Left lung (tissue), 10 donors: ENCODE results near the gene CHRD. TPM values are rescaled to one million over a fixed set of nuclear protein-coding genes. Genes with fewer than 3 reads are reported as not detected.

Experiments
- ATAC-seq: fragments of 200-7000 bp; cut with Tn5 transposase; one replicate; pipeline ENCODE4 v1.9.1; 2020; ENCODE audit warnings: moderate library complexity
- DNase-seq, 4 donors: peaks; one replicate each; pipeline ENCODE4 v3.0.0-alpha.2; 2013 to 2020
- H3K27ac ChIP-seq, 2 donors: fragments of 200-600 bp; sonication (generic) in 1 of 2; one replicate each; pipeline versions ENCODE4 v1.5.0 to v1.8.0; 2020 to 2021
- H3K27me3 ChIP-seq, 2 donors: fragments of 200-600 bp; sonication (generic) in 1 of 2; one replicate each; pipeline versions ENCODE4 v1.5.0 to v1.8.0; 2020 to 2021
- H3K36me3 ChIP-seq, 2 donors: fragments of 200-600 bp; sonication (generic) in 1 of 2; one replicate each; pipeline versions ENCODE4 v1.5.0 to v1.8.0; 2020 to 2021
- H3K4me1 ChIP-seq, 2 donors: fragments of 200-600 bp; one replicate each; pipeline ENCODE4 v1.8.0; 2021
- H3K4me3 ChIP-seq, 2 donors: fragments of 200-600 bp; sonication (generic) in 1 of 2; one replicate each; pipeline versions ENCODE4 v1.5.0 to v1.8.0; 2020 to 2021; ENCODE audit warnings: mild to moderate bottlenecking in 1 of 2
- H3K9me3 ChIP-seq, 2 donors: fragments of 200-600 bp; sonication (generic) in 1 of 2; one replicate each; pipeline versions ENCODE4 v1.5.0 to v1.8.0; 2020 to 2021
- CTCF ChIP-seq, 2 donors: fragments of 200-600 bp; sonication (generic) in 1 of 2; IDR thresholded peaks; one replicate each; pipeline versions ENCODE4 v1.5.0 to v1.8.0; 2021; ENCODE audit warnings: antibody characterized with exemption in 2 of 2
- intact Hi-C, 2 donors: fragments of 100-400 bp; cut with DNase I; formaldehyde crosslinking; loops; one replicate each; pipeline versions ENCODE4 v1.11.2 to v1.14.2; 2022
- polyA plus RNA-seq, 6 donors: library from polyadenylated mRNA; unstranded; fragments of 120-200 nt; gene quantifications; one replicate each; pipeline ENCODE4 v1.2.1, GENCODE V29; 2013; ENCODE audit not compliant: insufficient read length in 6 of 6
- total RNA-seq, 2 donors: library from RNA; stranded (reverse); fragmentation: NEBNext Ultra II Directional; extraction: Animal tissue kit (Norgen Biotek cat#: 25700); gene quantifications; one replicate each; pipeline ENCODE4 v1.2.1, GENCODE V29; 2021
- donor health status: DM: no; HTN: yes; CAD: no.
- donor health status: DM: no; HTN: no; CAD: no.

CHRD gene
- total and polyA plus RNA-seq, 8 donors: 5.6 to 19.0 (median 13.2) TPM

GRCh38 chr3:184346480-184347190 lies 33.2 kb upstream of the CHRD start:
- H3K27ac ChIP-seq: no peak overlapping the region
- DNase-seq: peak in 1 of 4 donors; percentile 67
- no peaks in the 10 kb centered on the region for H3K9me3 ChIP-seq
- intact Hi-C loops: no loop called here
- H3K36me3 ChIP-seq: peaks cover 0 to 36% of the 10 kb centered on the region in 2 donors
- H3K27me3 ChIP-seq: no peaks in the 10 kb centered on the region
- no peak for ATAC-seq
- H3K4me1 ChIP-seq: peaks cover 0 to 11% of the 10 kb centered on the region in 2 donors
- no peak overlapping the region for H3K4me3 ChIP-seq
- no peak for TF ChIP-seq CTCF (IDR thresholded peaks at IDR 0.05)

DNA sequence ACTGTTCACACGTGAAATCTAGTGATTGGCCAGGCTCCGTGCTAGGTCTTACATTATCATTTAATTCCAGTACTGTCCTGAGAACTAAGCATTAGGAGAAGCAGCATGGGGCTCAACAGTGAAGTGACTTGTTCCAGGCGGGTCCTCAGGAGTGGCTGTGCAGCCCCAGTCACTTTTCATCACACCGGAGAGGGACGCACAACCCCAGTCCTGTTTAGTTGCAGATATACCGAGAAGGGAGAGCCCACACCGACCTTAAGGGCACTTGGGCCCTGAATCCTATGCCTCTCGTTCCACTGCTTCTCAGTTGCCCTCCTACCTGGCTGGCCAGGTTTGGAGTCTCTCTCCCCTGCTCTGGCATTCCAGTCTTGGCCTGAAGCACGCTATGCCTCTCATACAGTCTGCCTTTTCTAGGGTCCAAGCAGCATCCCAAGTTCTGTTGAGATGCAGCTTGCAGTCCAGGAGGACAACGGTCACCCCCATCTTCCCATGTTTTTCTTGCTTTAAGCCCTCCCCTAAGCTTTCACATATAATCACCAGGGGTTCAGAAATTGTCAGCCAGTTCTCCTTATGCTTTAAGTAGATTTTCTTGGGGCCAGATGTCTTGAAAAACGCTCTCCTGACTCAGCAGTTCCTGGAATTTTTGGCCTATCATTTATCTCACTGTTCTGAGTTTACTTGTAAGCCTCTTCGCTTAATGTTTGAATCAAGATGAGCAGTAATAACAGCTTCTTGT lies 32.4 kb upstream of the CHRD start:
- Histone ChIP-seq H3K9me3 (no peaks in the 10 kb centered on the region), H3K27ac (no peak overlapping the region), H3K4me3 (no peak overlapping the region), H3K4me1 (peaks cover 0 to 7% of the 10 kb centered on the region in 2 donors), H3K36me3 (peaks cover 0 to 27% of the 10 kb centered on the region in 2 donors), H3K27me3 (no peaks in the 10 kb centered on the region)
- DNase-seq (no peak), ATAC-seq (no peak)
- intact Hi-C loops: no loop called here
- TF ChIP-seq CTCF (IDR thresholded peaks at IDR 0.05): no peak

DNA sequence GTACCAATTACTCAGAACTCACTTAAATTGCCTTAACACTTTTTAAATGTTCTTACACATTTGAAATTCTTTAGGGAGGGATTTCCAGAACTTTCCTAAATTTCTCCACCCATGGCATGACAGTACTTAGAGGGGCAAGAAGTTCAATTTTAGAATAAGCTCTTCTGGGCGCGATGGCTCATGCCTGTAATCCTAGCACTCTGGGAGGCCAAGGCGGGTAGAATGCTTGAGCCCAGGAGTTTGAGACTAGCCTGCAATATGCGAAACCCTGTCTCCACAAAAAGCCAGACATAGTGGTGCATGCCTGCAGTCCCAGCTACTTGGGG lies 31.8 kb upstream of the CHRD start:
- ATAC-seq (no peak), DNase-seq (no peak)
- no peak overlapping the region for H3K4me3 ChIP-seq
- no peaks in the 10 kb centered on the region for H3K27me3 ChIP-seq
- peaks cover 0 to 7% of the 10 kb centered on the region in 2 donors for H3K4me1 ChIP-seq
- peaks cover 0 to 22% of the 10 kb centered on the region in 2 donors for H3K36me3 ChIP-seq
- no peak overlapping the region for H3K27ac ChIP-seq
- no peaks in the 10 kb centered on the region for H3K9me3 ChIP-seq
- TF ChIP-seq CTCF (IDR thresholded peaks at IDR 0.05): no peak
- intact Hi-C loops: no loop called here

DNA sequence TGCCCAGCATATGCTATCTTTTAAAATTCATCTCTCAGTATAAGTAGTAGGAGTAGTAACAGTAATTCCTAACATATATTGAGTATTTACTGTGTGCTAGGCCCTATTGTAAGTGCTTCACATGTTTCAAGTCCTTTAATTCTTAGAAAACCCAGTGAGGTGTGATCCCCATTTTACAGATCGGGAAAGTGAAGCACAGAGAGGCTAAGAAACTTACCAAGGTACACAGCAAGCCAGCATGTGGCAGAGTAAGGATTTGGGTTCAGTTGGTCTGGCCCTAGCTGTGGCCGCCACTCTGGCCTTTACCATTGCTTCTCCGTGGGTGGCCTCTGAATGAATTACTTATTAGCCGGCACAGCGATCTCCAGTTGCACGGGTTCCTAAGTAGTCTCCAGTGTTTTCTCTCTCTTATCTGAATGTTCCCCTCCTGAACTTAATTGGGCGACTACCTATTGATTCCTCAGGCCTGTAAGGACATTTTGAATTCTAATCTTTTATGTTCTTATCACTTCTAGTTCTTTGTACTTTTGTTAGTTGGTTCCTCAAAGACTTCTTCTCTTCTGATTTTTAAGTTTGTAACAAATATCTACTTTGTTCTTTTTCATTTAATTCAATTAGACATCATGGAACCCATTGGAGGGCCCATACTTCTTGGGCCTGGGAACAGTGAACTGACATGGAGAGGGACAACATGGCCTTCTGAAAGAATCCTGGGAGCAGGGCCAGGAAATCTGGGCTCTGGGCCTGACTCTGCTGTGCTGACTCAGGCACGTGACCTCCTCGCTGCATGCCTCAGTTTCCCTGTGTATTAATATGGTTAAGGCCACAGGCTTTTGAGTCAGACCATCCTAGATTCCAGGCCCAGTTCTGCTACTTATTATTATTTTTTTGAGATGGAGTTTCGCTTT lies 30.0 kb upstream of the CHRD start:
- Histone ChIP-seq H3K36me3 (peaks cover 0 to 6% of the 10 kb centered on the region in 2 donors), H3K4me3 (no peak overlapping the region), H3K9me3 (no peaks in the 10 kb centered on the region), H3K27ac (no peak overlapping the region), H3K27me3 (no peaks in the 10 kb centered on the region), H3K4me1 (peaks cover 0 to 7% of the 10 kb centered on the region in 2 donors)
- TF ChIP-seq CTCF (IDR thresholded peaks at IDR 0.05): no peak
- intact Hi-C loops: no loop called here
- ATAC-seq: no peak
- DNase-seq: no peak
